ENCODE measurements around the gene PPP2R2D. TPM values are rescaled to one million over a fixed set of nuclear protein-coding genes. Genes with fewer than 3 reads are reported as not detected.

Gene PPP2R2D
- polyA plus RNA-seq, 1 experiment = 27.2 TPM

- H3K4me3 ChIP-seq (ENCODE audit: low read depth, low read length) = no peak overlapping the region
- no peak for TF ChIP-seq CTCF (IDR thresholded peaks at IDR 0.05; ENCODE audit: low read depth, low read length)
- no peak for DNase-seq (ENCODE audit: low read depth, low spot score)
- H3K9me3 ChIP-seq (ENCODE audit: control insufficient read depth, insufficient read depth, low read length) = peaks cover 7% of the 10 kb centered on the region
- no peak overlapping the region for H3K27ac ChIP-seq (ENCODE audit: low read depth, low read length)
- ChIA-PET CTCF (interaction anchor here (0.5 to 4.6 kb wide), 2 partner anchors 19 to 118 kb away, joined by 3 to 31 read pairs; no protein-coding TSS in a partner anchor), POLR2A (no interaction called here)
- peaks cover 19% of the 10 kb centered on the region for H3K27me3 ChIP-seq (ENCODE audit: control insufficient read depth, insufficient read depth, low read length)
Observed at GRCh38 chr10:132003282-132003924, 102.6 kb downstream of the PPP2R2D start.

GRCh38 chr10:132004052-132004451 is 103.2 kb downstream of the PPP2R2D start:
- DNase-seq (ENCODE audit: low read depth, low spot score) = no peak
- H3K27ac ChIP-seq (ENCODE audit: low read depth, low read length) = no peak overlapping the region
- H3K4me3 ChIP-seq (ENCODE audit: low read depth, low read length) = no peak overlapping the region
- no peak for TF ChIP-seq CTCF (IDR thresholded peaks at IDR 0.05; ENCODE audit: low read depth, low read length)
- H3K27me3 ChIP-seq (ENCODE audit: control insufficient read depth, insufficient read depth, low read length) = peaks cover 25% of the 10 kb centered on the region
- H3K9me3 ChIP-seq (ENCODE audit: control insufficient read depth, insufficient read depth, low read length) = peaks cover 7% of the 10 kb centered on the region
- CTCF ChIA-PET = interaction anchor here (1.2 to 1.5 kb wide), 2 partner anchors 19 to 118 kb away, joined by 3 to 6 read pairs; no protein-coding TSS in a partner anchor
- POLR2A ChIA-PET = no interaction called here

GRCh38 chr10:132005147-132005546 is 104.3 kb downstream of the PPP2R2D start:
- Histone ChIP-seq H3K4me3 (ENCODE audit: low read depth, low read length) (no peak overlapping the region), H3K27ac (ENCODE audit: low read depth, low read length) (no peak overlapping the region), H3K27me3 (ENCODE audit: control insufficient read depth, insufficient read depth, low read length) (peaks cover 25% of the 10 kb centered on the region), H3K9me3 (ENCODE audit: control insufficient read depth, insufficient read depth, low read length) (peaks cover 7% of the 10 kb centered on the region)
- DNase-seq (ENCODE audit: low read depth, low spot score) = no peak
- CTCF ChIA-PET = interaction anchor here (1.2 to 1.5 kb wide), 2 partner anchors 18 to 119 kb away, joined by 3 to 6 read pairs; no protein-coding TSS in a partner anchor
- POLR2A ChIA-PET = no interaction called here
- no peak for TF ChIP-seq CTCF (IDR thresholded peaks at IDR 0.05; ENCODE audit: low read depth, low read length)

- CTCF ChIA-PET = no interaction called here
- no peak overlapping the region for H3K27ac ChIP-seq (ENCODE audit: low read depth, low read length)
- no peak for TF ChIP-seq CTCF (IDR thresholded peaks at IDR 0.05; ENCODE audit: low read depth, low read length)
- no peak overlapping the region for H3K4me3 ChIP-seq (ENCODE audit: low read depth, low read length)
- H3K27me3 ChIP-seq (ENCODE audit: control insufficient read depth, insufficient read depth, low read length) = peaks cover 32% of the 10 kb centered on the region
- peaks cover 7% of the 10 kb centered on the region for H3K9me3 ChIP-seq (ENCODE audit: control insufficient read depth, insufficient read depth, low read length)
- no peak for DNase-seq (ENCODE audit: low read depth, low spot score)
- POLR2A ChIA-PET = no interaction called here
Observed at GRCh38 chr10:132006966-132007365, 106.2 kb downstream of the PPP2R2D start.

GRCh38 chr10:132007681-132008080 is 106.9 kb downstream of the PPP2R2D start:
- ChIA-PET CTCF (no interaction called here), POLR2A (no interaction called here)
- no peak overlapping the region for H3K4me3 ChIP-seq (ENCODE audit: low read depth, low read length)
- H3K27me3 ChIP-seq (ENCODE audit: control insufficient read depth, insufficient read depth, low read length) = peaks cover 28% of the 10 kb centered on the region
- H3K27ac ChIP-seq (ENCODE audit: low read depth, low read length) = no peak overlapping the region
- no peak for TF ChIP-seq CTCF (IDR thresholded peaks at IDR 0.05; ENCODE audit: low read depth, low read length)
- H3K9me3 ChIP-seq (ENCODE audit: control insufficient read depth, insufficient read depth, low read length) = peaks cover 7% of the 10 kb centered on the region
- DNase-seq (ENCODE audit: low read depth, low spot score) = no peak

Other genes with a start within 250 kb of the PPP2R2D start
- gene BNIP3, start 80.9 kb downstream of the PPP2R2D start, polyA plus RNA-seq (2011; rRNA removed) = 68.6 and 73.5 TPM in 2 replicates
- gene JAKMIP3, start 164.9 kb downstream of the PPP2R2D start, polyA plus RNA-seq (2011; rRNA removed) = 0.19 TPM in 2 replicates